ENCODE measurements around the gene SDHAF1. TPM values are rescaled to one million over a fixed set of nuclear protein-coding genes. Genes with fewer than 3 reads are reported as not detected.
A peak's percentile ranks its signal among the peaks of the same experiment; 100 is the strongest.

SDHAF1 gene
- total RNA-seq, 2 experiments from 2014 or later = 26.1 to 52.6 TPM

GRCh38 chr19:35996777-35997176, 1.8 kb downstream of the SDHAF1 start:
- DNase-seq (ENCODE audit: low spot score) = no peak
- TF ChIP-seq EZH2phosphoT487 (IDR thresholded peaks at IDR 0.05; ENCODE audit: borderline replicate concordance, low read depth, low read length) (no peak), CTCF (conservative IDR thresholded peaks at IDR 0.05; ENCODE audit: low read length) (no peak)
- 0 out of 2 replicates have a peak, but pooled peaks cover 4% of the 10 kb centered on the region for H4K20me1 ChIP-seq (ENCODE audit: insufficient read depth, low read length)
- H3K4me1 ChIP-seq (ENCODE audit: insufficient read depth, low read length, poor library complexity, severe bottlenecking) = peaks cover 16% of the 10 kb centered on the region
- peaks cover 22% of the 10 kb centered on the region for H3K79me2 ChIP-seq (ENCODE audit: insufficient read depth, low read depth, low read length)
- H3K27ac ChIP-seq (ENCODE audit: low read depth, low read length, poor library complexity, severe bottlenecking) = no peak overlapping the region
- no peak overlapping the region for H2AFZ ChIP-seq (ENCODE audit: low read length)
- peaks cover 26% of the 10 kb centered on the region for H3K36me3 ChIP-seq (ENCODE audit: insufficient read depth, low read length)
- peak overlapping the region; percentile 94 for H3K4me2 ChIP-seq (ENCODE audit: low read length)
- CTCF ChIA-PET (ENCODE audit: unreplicated experiment) = no interaction called here
- H3K9me2 ChIP-seq (ENCODE audit: insufficient read depth, low read length) = no peaks in the 10 kb centered on the region
- peak overlapping the region; percentile 89 for H3K4me3 ChIP-seq (ENCODE audit: low read depth, low read length, poor library complexity, severe bottlenecking)
- BruUV-seq (replicated peaks) = no TSS peak
- no peaks in the 10 kb centered on the region for H3K9me3 ChIP-seq (ENCODE audit: low read length)
- POLR2A ChIA-PET = no interaction called here
- intact Hi-C loops (cut with micrococcal nuclease; ENCODE audit: unreplicated experiment) = no loop called here

DNA sequence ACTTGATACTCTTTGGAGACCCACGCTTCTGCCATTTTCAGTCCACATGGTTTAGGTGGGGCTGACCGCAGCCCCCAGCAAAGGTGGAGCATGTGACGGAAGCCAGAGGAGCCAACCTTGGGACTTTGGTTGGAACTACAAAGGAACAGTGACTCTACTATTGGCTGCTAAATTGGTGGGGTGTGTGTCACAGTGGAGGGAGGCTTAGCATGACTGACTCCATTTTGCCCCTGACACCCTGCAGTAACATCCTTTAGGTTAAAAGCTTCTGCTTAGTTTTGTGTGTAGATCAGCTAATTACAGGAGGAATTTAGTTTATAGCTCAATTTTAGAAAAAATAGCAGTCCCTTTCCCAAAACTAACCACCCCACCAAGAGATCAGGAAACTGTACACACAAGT, 6.6 kb downstream of the SDHAF1 start:
- Histone ChIP-seq H3K27ac (ENCODE audit: low read depth, low read length, poor library complexity, severe bottlenecking) (no peak overlapping the region), H3K9me2 (ENCODE audit: insufficient read depth, low read length) (no peaks in the 10 kb centered on the region), H2AFZ (ENCODE audit: low read length) (no peak overlapping the region), H3K79me2 (ENCODE audit: insufficient read depth, low read depth, low read length) (peaks cover 9% of the 10 kb centered on the region; the same call in 1 of the 2 replicates), H3K4me1 (ENCODE audit: insufficient read depth, low read length, poor library complexity, severe bottlenecking) (peaks cover 3% of the 10 kb centered on the region), H3K4me3 (ENCODE audit: low read depth, low read length, poor library complexity, severe bottlenecking) (no peak overlapping the region), H3K9me3 (ENCODE audit: low read length) (no peaks in the 10 kb centered on the region), H4K20me1 (ENCODE audit: insufficient read depth, low read length) (0 out of 2 replicates have a peak, but pooled peaks cover 4% of the 10 kb centered on the region), H3K4me2 (ENCODE audit: low read length) (no peak overlapping the region), H3K36me3 (ENCODE audit: insufficient read depth, low read length) (peaks cover 30% of the 10 kb centered on the region)
- ChIA-PET POLR2A (interaction anchor here (0.5 to 0.7 kb wide), 3 partner anchors 28 to 1081 kb away, joined by 3 read pairs; no protein-coding TSS in a partner anchor), CTCF (ENCODE audit: unreplicated experiment) (interaction anchor here (0.6 kb wide), 1 partner anchor 55 kb away, joined by 3 read pairs; no protein-coding TSS in a partner anchor)
- no TSS peak for BruUV-seq (replicated peaks)
- no peak for TF ChIP-seq CTCF (conservative IDR thresholded peaks at IDR 0.05; ENCODE audit: low read length)
- TF ChIP-seq EZH2phosphoT487 (IDR thresholded peaks at IDR 0.05; ENCODE audit: borderline replicate concordance, low read depth, low read length) = no peak
- no peak for DNase-seq (ENCODE audit: low spot score)
- intact Hi-C loops (cut with micrococcal nuclease; ENCODE audit: unreplicated experiment) = no loop called here

DNA sequence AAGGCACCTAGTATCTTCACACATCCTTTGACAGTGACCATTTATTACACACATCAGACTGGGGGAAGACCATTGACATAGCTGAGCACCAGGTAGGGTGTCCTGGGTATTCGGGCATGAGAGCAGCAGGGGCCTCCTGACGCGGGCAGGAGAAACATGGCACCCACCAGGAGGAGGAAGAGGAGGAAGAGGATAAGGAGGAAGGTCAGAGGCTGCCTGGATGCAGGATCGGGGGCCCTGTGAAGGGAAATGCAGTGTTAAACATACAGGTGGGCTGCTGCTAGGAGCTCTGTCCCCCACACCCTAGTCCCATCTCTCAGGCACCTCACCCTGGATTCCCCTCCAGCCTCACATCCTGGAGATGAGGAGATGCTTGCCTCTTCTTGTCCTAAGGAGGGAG, 8.3 kb downstream of the SDHAF1 start:
- H3K36me3 ChIP-seq (ENCODE audit: insufficient read depth, low read length) = peaks cover 21% of the 10 kb centered on the region
- no peak for DNase-seq (ENCODE audit: low spot score)
- no peaks in the 10 kb centered on the region for H3K9me3 ChIP-seq (ENCODE audit: low read length)
- no peak overlapping the region for H3K27ac ChIP-seq (ENCODE audit: low read depth, low read length, poor library complexity, severe bottlenecking)
- no peak overlapping the region for H2AFZ ChIP-seq (ENCODE audit: low read length)
- intact Hi-C loops (cut with micrococcal nuclease; ENCODE audit: unreplicated experiment) = no loop called here
- TF ChIP-seq EZH2phosphoT487 (IDR thresholded peaks at IDR 0.05; ENCODE audit: borderline replicate concordance, low read depth, low read length) (no peak), CTCF (conservative IDR thresholded peaks at IDR 0.05; ENCODE audit: low read length) (no peak)
- no peak overlapping the region for H3K4me2 ChIP-seq (ENCODE audit: low read length)
- H3K9me2 ChIP-seq (ENCODE audit: insufficient read depth, low read length) = no peaks in the 10 kb centered on the region
- no peak overlapping the region for H3K4me3 ChIP-seq (ENCODE audit: low read depth, low read length, poor library complexity, severe bottlenecking)
- POLR2A ChIA-PET = no interaction called here
- CTCF ChIA-PET (ENCODE audit: unreplicated experiment) = no interaction called here
- H4K20me1 ChIP-seq (ENCODE audit: insufficient read depth, low read length) = 0 out of 2 replicates have a peak, but pooled peaks cover 4% of the 10 kb centered on the region
- no TSS peak for BruUV-seq (replicated peaks)
- no peaks in the 10 kb centered on the region for H3K4me1 ChIP-seq (ENCODE audit: insufficient read depth, low read length, poor library complexity, severe bottlenecking)
- peaks cover 6% of the 10 kb centered on the region; the same call in 1 of the 2 replicates for H3K79me2 ChIP-seq (ENCODE audit: insufficient read depth, low read depth, low read length)
